Inflammatory macrophage (primary cell): ENCODE measurements around the gene ZNF778.

Experiments used
- DNase-seq, 2 donors: peaks; one replicate each; pipeline ENCODE4 v3.0.0-alpha.2; 2020 to 2022

ZNF778 gene

GRCh38 chr16:89194340-89195311 lies 22.9 kb upstream of the ZNF778 start:
- peak in 1 of 2 donors; percentile 17 for DNase-seq

GRCh38 chr16:89195521-89196171 lies 21.9 kb upstream of the ZNF778 start:
- DNase-seq = no peak

- DNase-seq = no peak
Observed at GRCh38 chr16:89197033-89197632, 20.4 kb upstream of the ZNF778 start.

- no peak for DNase-seq
Observed at GRCh38 chr16:89197633-89198416, 19.7 kb upstream of the ZNF778 start.

GRCh38 chr16:89198417-89199240 lies 18.9 kb upstream of the ZNF778 start:
- DNase-seq = no peak

- no peak for DNase-seq
Observed at GRCh38 chr16:89199241-89200123, 18.0 kb upstream of the ZNF778 start.

- DNase-seq = no peak
Observed at GRCh38 chr16:89200124-89200849, 17.2 kb upstream of the ZNF778 start, which contains the start of gene SLC22A31. SLC22A31 (minus strand) TSS chr16:89200537; CDS start chr16:89200501, 36 bp downstream.

- no peak for DNase-seq
Observed at GRCh38 chr16:89200850-89201411, 16.6 kb upstream of the ZNF778 start.

- DNase-seq = peak; percentile 56 to 59
Observed at GRCh38 chr16:89201439-89202377, 15.8 kb upstream of the ZNF778 start.

- DNase-seq = no peak
Observed at GRCh38 chr16:89202422-89203215, 14.9 kb upstream of the ZNF778 start.

GRCh38 chr16:89207993-89208392 lies 9.5 kb upstream of the ZNF778 start:
- no peak for DNase-seq

GRCh38 chr16:89209522-89210044 lies 7.9 kb upstream of the ZNF778 start:
- no peak for DNase-seq

- no peak for DNase-seq
Observed at GRCh38 chr16:89210165-89210903, 7.2 kb upstream of the ZNF778 start.

GRCh38 chr16:89210904-89211515 lies 6.5 kb upstream of the ZNF778 start:
- no peak for DNase-seq

GRCh38 chr16:89216315-89217137 lies 977 bp upstream of the ZNF778 start:
- DNase-seq = peak; percentile 78 to 82
